CD14-positive monocyte (primary cell): ENCODE results near the gene SPIRE1. TPM values are rescaled to one million over a fixed set of nuclear protein-coding genes. Genes with fewer than 3 reads are reported as not detected.

Source experiments
- DNase-seq, 3 donors: peaks; one replicate each; pipeline ENCODE4 v3.0.0-alpha.2; 2011 to 2022
- H2AFZ ChIP-seq: 2 replicates; pipeline ENCODE4 v1.6.0; 2012; ENCODE audit warnings: mild to moderate bottlenecking, low read depth, low read length, inconsistent platforms; ENCODE audit not compliant: insufficient read depth, poor library complexity, severe bottlenecking
- H3K27ac ChIP-seq, 2 donors: 1 replicate in 1 of 2; 2 replicates in 1 of 2; pipeline ENCODE4 v1.5.1; 2012 to 2013; ENCODE audit warnings: low read length in 2 of 2, control low read depth in 1 of 2, inconsistent platforms in 1 of 2, low read depth in 1 of 2, mild to moderate bottlenecking in 1 of 2
- H3K27me3 ChIP-seq, 2 donors: one replicate each; pipeline versions ENCODE4 v1.6.0 to v1.6.1; 2011 to 2013; ENCODE audit warnings: low read length in 2 of 2; ENCODE audit not compliant: control insufficient read depth in 2 of 2, insufficient read depth in 2 of 2
- H3K36me3 ChIP-seq, 2 donors: replicated peaks in 1 of 2; 1 replicate in 1 of 2; 2 replicates in 1 of 2; pipeline versions ENCODE4 v1.5.1 to v1.6.1; 2012 to 2013; ENCODE audit warnings: low read length in 2 of 2, control low read depth in 1 of 2, inconsistent platforms in 1 of 2, mild to moderate bottlenecking in 1 of 2; ENCODE audit not compliant: insufficient read depth in 2 of 2, control insufficient read depth in 1 of 2
- H3K4me1 ChIP-seq, 2 donors: 1 replicate in 1 of 2; 2 replicates in 1 of 2; pipeline versions ENCODE4 v1.5.1 to v1.6.1; 2012 to 2013; ENCODE audit warnings: low read length in 2 of 2, control low read depth in 1 of 2, inconsistent platforms in 1 of 2, mild to moderate bottlenecking in 1 of 2, moderate library complexity in 1 of 2; ENCODE audit not compliant: insufficient read depth in 2 of 2, control insufficient read depth in 1 of 2
- H3K4me2 ChIP-seq: replicated peaks from 2 replicates; pipeline ENCODE3; 2012; ENCODE audit warnings: low read length, moderate library complexity, mild to moderate bottlenecking; ENCODE audit not compliant: poor library complexity, severe bottlenecking; ENCODE audit errors: extremely low read depth
- H3K4me3 ChIP-seq, 3 experiments: fragments of 200-600 bp in 1 of 3; sonication (generic) in 1 of 3; replicated peaks in 1 of 3; 1 replicate in 2 of 3; 2 replicates in 1 of 3; pipeline ENCODE4 v1.5.1; 2011 to 2013; ENCODE audit warnings: low read length in 3 of 3, mild to moderate bottlenecking in 3 of 3, control low read depth in 2 of 3, low read depth in 2 of 3, inconsistent platforms in 1 of 3, moderate library complexity in 1 of 3
- H3K79me2 ChIP-seq: 2 replicates; pipeline ENCODE4 v1.6.0; 2012; ENCODE audit warnings: mild to moderate bottlenecking, control low read depth, inconsistent platforms, low read length, moderate library complexity; ENCODE audit not compliant: insufficient read depth
- H3K9ac ChIP-seq: 2 replicates; pipeline ENCODE4 v1.6.0; 2017; ENCODE audit warnings: low read length, mild to moderate bottlenecking; ENCODE audit not compliant: insufficient read depth, poor library complexity, severe bottlenecking
- H3K9me3 ChIP-seq, 2 donors: replicated peaks in 1 of 2; 1 replicate in 1 of 2; 2 replicates in 1 of 2; pipeline versions ENCODE4 v1.5.1 to v1.6.1; 2012 to 2013; ENCODE audit warnings: low read length in 2 of 2, control low read depth in 1 of 2; ENCODE audit not compliant: control insufficient read depth in 1 of 2, insufficient read depth in 1 of 2
- H4K20me1 ChIP-seq: 2 replicates; pipeline ENCODE4 v1.6.0; 2012; ENCODE audit warnings: mild to moderate bottlenecking, low read length, control low read depth, moderate library complexity; ENCODE audit not compliant: insufficient read depth
- H3K27ac Mint-ChIP-seq, 7 donors: one replicate each; pipeline ENCODE4 v1.8.0; 2020; ENCODE audit warnings: mild to moderate bottlenecking in 7 of 7, mixed read lengths in 7 of 7, moderate library complexity in 6 of 7, inconsistent platforms in 2 of 7
- H3K27me3 Mint-ChIP-seq, 3 donors: one replicate each; pipeline ENCODE4 v1.8.0; 2021 to 2022; ENCODE audit warnings: low read depth in 3 of 3, mild to moderate bottlenecking in 3 of 3, mixed read lengths in 3 of 3, moderate library complexity in 3 of 3, inconsistent platforms in 1 of 3
- H3K36me3 Mint-ChIP-seq, 2 donors: one replicate each; pipeline ENCODE4 v1.8.0; 2020; ENCODE audit warnings: mixed read lengths in 2 of 2, inconsistent platforms in 1 of 2, mild to moderate bottlenecking in 1 of 2
- H3K4me1 Mint-ChIP-seq: one replicate; pipeline ENCODE4 v1.8.0; 2020; ENCODE audit warnings: mild to moderate bottlenecking, mixed read lengths
- H3K4me3 Mint-ChIP-seq, 2 donors: one replicate each; pipeline ENCODE4 v1.8.0; 2020; ENCODE audit warnings: mild to moderate bottlenecking in 2 of 2, mixed read lengths in 2 of 2, moderate library complexity in 1 of 2
- H3K9me3 Mint-ChIP-seq, 7 donors: one replicate each; pipeline ENCODE4 v1.8.0; 2020 to 2022; ENCODE audit warnings: mixed read lengths in 7 of 7, mild to moderate bottlenecking in 6 of 7, moderate library complexity in 6 of 7, inconsistent platforms in 2 of 7
- CTCF ChIP-seq: fragments of 200-600 bp; IDR thresholded peaks from one replicate; pipeline ENCODE4 v1.8.0; 2022; ENCODE audit warnings: antibody characterized with exemption, mild to moderate bottlenecking
- WGBS: methylation state at CpG from one replicate; pipeline ENCODE4 v1.1.5; 2013; ENCODE audit warnings: missing lambda C conversion rate; ENCODE audit not compliant: insufficient coverage; 5-methylcytosine and 5-hydroxymethylcytosine counted together
- intact Hi-C, 2 donors: fragments of 100-400 bp; cut with micrococcal nuclease; formaldehyde crosslinking; loops; one replicate each; pipeline versions ENCODE4 v1.15.0 to v1.15.1; 2023
- polyA plus RNA-seq, 3 donors: library from polyadenylated mRNA; depleted of rRNA in 1 of 3; unstranded in 2 of 3; stranded (reverse) in 1 of 3; fragments of 300-500 nt in 2 of 3; fragments of >200 nt in 1 of 3; fragmentation: Illumina TruSeq in 2 of 3; gene quantifications; 1 replicate in 2 of 3; 2 replicates in 1 of 3; pipeline ENCODE4 v1.2.3, GENCODE V29; 2012 to 2021

SPIRE1 gene
- polyA plus RNA-seq, 3 donors = 1.7 to 1.9 (median 1.8) TPM

DNA sequence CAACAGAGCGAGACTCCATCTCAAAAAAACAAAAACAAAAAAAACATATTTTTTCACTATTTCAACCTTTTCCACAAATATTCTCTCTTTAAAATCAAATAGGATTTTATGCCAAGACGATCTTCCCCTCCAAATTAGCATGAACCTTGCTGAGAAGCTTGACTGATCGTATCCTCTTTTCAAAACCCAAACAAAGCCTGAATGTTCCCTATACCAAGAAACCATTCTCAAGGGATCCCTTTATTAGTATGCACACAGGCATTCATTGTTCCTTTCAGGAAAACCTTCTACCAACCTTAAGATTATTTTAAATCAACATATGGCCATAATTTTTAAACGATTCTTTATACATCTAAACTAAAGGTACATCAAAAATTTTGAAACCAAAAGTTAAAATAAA is 6.3 kb downstream of the SPIRE1 start:
- H3K36me3 ChIP-seq = no peaks in the 10 kb centered on the region
- Mint-ChIP-seq H3K9me3 (peaks cover 0 to 8% (median 0%) of the 10 kb centered on the region in 7 donors), H3K4me3 (no peak overlapping the region), H3K27ac (no peak overlapping the region), H3K4me1 (peaks cover 13% of the 10 kb centered on the region), H3K27me3 (peaks cover 12 to 18% (median 14%) of the 10 kb centered on the region in 3 donors), H3K36me3 (peaks cover 0 to 1% of the 10 kb centered on the region in 2 donors)
- H2AFZ ChIP-seq = no peak overlapping the region
- no peak for TF ChIP-seq CTCF
- 94% methylated on average over 2 of the region's 4 CpGs for WGBS
- H3K79me2 ChIP-seq = no peaks in the 10 kb centered on the region
- intact Hi-C loops = loop anchor here in 1 of 2 donors (10.0 kb wide), 1 partner anchor 47 kb away; no protein-coding TSS in a partner anchor
- no peak overlapping the region for H3K4me2 ChIP-seq
- H3K4me3 ChIP-seq = no peak overlapping the region
- H3K9me3 ChIP-seq = no peaks in the 10 kb centered on the region
- H3K27ac ChIP-seq = no peak overlapping the region
- no peak overlapping the region for H3K9ac ChIP-seq
- peaks cover 4 to 11% of the 10 kb centered on the region in 2 donors for H3K27me3 ChIP-seq
- peaks cover 2 to 4% of the 10 kb centered on the region in 2 donors for H3K4me1 ChIP-seq
- no peaks in the 10 kb centered on the region for H4K20me1 ChIP-seq
- DNase-seq = no peak

GRCh38 chr18:12647773-12648172 is 10.1 kb downstream of the SPIRE1 start:
- intact Hi-C loops = no loop called here
- Histone ChIP-seq H3K4me3 (no peak overlapping the region), H3K9ac (no peak overlapping the region), H3K4me1 (no peaks in the 10 kb centered on the region), H3K4me2 (no peak overlapping the region), H3K27ac (no peak overlapping the region), H3K79me2 (no peaks in the 10 kb centered on the region), H2AFZ (no peak overlapping the region), H4K20me1 (no peaks in the 10 kb centered on the region), H3K9me3 (no peaks in the 10 kb centered on the region), H3K27me3 (no peaks in the 10 kb centered on the region), H3K36me3 (no peaks in the 10 kb centered on the region)
- no CpG with 5 or more reads among the region's 3 CpGs for WGBS
- peaks cover 3% of the 10 kb centered on the region for H3K4me1 Mint-ChIP-seq
- H3K27ac Mint-ChIP-seq = no peak overlapping the region
- H3K9me3 Mint-ChIP-seq = no peaks in the 10 kb centered on the region
- DNase-seq = no peak
- peaks cover 2 to 3% (median 2%) of the 10 kb centered on the region in 3 donors for H3K27me3 Mint-ChIP-seq
- H3K36me3 Mint-ChIP-seq = no peaks in the 10 kb centered on the region
- no peak for TF ChIP-seq CTCF
- H3K4me3 Mint-ChIP-seq = no peak overlapping the region
